SW480 (cell line): ENCODE results near the gene RASSF8.

Experiments used
- DNase-seq: peaks from one replicate; pipeline ENCODE4 v3.0.0-alpha.2; 2016; ENCODE audit warnings: low spot score

Gene RASSF8, protein sequence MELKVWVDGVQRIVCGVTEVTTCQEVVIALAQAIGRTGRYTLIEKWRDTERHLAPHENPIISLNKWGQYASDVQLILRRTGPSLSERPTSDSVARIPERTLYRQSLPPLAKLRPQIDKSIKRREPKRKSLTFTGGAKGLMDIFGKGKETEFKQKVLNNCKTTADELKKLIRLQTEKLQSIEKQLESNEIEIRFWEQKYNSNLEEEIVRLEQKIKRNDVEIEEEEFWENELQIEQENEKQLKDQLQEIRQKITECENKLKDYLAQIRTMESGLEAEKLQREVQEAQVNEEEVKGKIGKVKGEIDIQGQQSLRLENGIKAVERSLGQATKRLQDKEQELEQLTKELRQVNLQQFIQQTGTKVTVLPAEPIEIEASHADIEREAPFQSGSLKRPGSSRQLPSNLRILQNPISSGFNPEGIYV

GRCh38 chr12:25958428-25959070 is at the start of gene RASSF8:
TSS of gene RASSF8 (plus strand) at chr12:25958682. CDS start at chr12:26055344, 96,662 bp downstream.
- peak; percentile 90 for DNase-seq

- DNase-seq: no peak
Observed at GRCh38 chr12:25914551-25914950, 43.9 kb upstream of the RASSF8 start.

GRCh38 chr12:25924491-25925001 is 33.9 kb upstream of the RASSF8 start:
- DNase-seq: no peak

- no peak for DNase-seq
Observed at GRCh38 chr12:25925064-25925463, 33.4 kb upstream of the RASSF8 start.

GRCh38 chr12:25926536-25926935 is 31.9 kb upstream of the RASSF8 start:
- DNase-seq: no peak

DNA sequence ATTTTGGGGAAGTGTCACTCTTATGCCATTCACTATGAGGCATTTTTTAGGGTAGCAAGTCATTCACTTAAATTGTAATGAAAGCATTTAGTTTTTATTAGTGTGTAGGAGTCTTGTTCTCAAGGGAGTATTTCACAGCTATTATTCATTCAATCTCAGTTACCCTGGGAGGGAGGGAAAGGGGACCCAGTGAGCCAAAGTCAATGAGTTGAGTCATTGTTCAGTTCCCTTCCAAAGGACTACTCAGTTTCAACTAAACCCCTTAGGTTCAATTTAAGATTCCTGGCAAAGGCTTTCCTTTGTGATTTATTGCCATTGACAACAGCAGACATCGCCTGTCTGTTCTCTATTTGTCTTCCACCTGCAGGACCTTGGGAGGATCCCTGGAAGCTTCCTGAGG is 29.3 kb upstream of the RASSF8 start:
- DNase-seq: no peak

GRCh38 chr12:25932971-25933370 is 25.5 kb upstream of the RASSF8 start:
- no peak for DNase-seq

- DNase-seq: no peak
Observed at GRCh38 chr12:25934456-25934855, 24.0 kb upstream of the RASSF8 start.

- no peak for DNase-seq
Observed at GRCh38 chr12:25935355-25936144, 22.9 kb upstream of the RASSF8 start.

DNA sequence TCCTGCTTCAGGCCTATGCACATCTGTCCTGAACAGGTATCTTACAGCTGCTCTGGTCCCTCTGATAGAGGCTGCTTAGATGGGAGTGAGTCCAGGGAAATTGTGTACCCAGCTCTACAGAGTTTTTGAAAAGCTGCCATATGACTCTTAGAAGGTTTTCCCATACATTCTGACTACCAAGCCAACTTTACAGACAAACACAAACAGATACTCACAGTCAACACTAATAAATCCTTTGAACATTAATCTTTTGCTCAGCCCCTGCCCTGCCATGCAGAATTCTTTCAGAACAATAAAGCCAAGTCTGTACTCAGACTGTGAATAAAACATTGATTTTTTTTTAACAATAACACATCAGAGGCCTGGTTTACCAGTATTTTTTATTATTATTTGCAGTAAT is 21.4 kb upstream of the RASSF8 start:
- no peak for DNase-seq

GRCh38 chr12:25938581-25938980 is 19.9 kb upstream of the RASSF8 start:
- DNase-seq: no peak

DNA sequence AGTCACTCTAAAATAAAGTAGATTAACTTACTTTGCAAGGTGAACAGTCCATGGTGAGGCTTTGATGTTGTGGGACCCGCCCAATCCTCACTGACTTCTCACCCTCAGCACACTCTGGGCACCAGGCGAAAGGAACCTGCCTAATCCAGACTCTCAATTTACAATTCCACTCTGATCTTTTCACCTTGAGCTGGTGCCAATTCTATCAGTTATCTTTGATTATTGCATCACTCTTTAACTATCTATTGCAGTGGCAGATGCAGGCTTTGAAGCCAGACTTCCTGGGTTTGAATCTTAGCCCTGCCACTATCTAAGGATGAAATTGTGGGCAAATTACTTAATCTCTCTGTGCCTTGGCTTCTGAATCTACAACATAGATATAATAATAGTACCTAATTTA is 18.9 kb upstream of the RASSF8 start:
- no peak for DNase-seq

DNA sequence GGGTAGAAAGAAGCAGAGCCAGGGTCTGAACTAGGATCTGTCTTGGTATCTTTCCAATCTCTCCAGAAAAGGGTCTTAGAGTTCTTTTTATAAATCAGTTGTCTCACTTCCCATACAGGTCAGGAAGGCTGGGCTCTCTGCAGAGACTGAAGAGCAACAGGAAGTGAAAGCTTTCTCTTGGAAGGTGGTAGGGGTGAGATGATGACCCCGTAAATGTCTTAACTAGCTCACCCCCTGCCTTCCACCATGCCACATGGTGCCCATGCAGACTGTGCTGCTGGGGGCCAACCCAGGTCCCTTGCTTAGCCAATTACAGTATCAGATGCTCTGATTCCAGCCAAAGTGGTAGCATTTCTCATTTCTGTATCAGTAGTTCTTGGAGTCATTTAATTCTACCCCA is 17.6 kb upstream of the RASSF8 start:
- DNase-seq: no peak

DNA sequence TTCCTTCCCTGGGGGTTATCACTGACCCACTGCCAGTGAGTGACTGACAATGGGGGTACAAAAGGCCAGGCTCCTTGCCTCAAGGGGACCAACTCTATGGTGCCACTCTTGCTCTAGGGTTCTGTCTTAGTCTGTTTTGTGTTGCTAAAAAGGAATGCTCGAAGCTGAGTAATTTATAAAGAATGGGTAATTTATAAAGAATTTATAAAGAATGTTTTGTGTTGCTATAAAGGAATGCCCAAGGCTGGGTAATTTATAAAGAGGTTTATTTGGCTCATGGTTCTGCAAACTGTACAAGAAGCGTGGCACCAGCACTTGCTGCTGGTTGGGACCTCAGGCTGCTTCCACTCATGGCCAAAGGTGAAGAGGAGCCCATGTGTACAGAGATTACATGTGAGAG is 15.8 kb upstream of the RASSF8 start:
- no peak for DNase-seq

- DNase-seq: no peak
Observed at GRCh38 chr12:25943940-25944339, 14.5 kb upstream of the RASSF8 start.

- no peak for DNase-seq
Observed at GRCh38 chr12:25949343-25949742, 9.1 kb upstream of the RASSF8 start.

GRCh38 chr12:25950329-25951115 is 8.0 kb upstream of the RASSF8 start:
- peak; percentile 73 for DNase-seq

DNA sequence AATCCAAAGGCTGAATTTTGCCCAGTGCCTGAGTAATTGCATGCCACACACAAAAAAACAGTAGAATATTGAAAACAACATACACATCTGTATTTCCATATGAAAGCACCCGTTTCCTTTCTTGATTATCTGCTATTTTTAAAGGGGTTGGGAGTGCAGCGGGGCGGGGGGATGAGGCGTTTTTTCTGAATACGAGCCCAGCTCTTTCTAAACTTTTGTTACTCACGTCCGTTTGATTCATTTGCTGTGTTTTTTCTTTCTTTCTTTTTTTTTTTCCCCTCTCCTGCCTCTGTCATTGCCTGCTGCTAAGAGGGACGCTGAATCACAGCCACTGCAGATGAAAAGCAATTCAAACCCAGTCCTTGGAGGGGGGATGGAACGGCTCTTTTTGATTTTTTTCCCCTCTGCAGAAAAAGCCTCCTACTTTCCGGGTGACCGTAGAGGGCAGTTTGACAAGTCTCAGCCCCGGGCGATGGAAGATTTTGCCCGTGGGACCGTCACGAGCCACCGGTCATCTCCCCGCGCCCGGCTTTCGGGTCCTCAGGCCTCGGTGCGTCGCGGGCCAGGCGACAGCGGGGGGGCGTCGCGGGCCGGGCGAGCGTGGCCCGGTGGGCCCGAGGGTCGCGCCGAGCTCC is 572 bp upstream of the RASSF8 start:
- DNase-seq: peak; percentile 81

DNA sequence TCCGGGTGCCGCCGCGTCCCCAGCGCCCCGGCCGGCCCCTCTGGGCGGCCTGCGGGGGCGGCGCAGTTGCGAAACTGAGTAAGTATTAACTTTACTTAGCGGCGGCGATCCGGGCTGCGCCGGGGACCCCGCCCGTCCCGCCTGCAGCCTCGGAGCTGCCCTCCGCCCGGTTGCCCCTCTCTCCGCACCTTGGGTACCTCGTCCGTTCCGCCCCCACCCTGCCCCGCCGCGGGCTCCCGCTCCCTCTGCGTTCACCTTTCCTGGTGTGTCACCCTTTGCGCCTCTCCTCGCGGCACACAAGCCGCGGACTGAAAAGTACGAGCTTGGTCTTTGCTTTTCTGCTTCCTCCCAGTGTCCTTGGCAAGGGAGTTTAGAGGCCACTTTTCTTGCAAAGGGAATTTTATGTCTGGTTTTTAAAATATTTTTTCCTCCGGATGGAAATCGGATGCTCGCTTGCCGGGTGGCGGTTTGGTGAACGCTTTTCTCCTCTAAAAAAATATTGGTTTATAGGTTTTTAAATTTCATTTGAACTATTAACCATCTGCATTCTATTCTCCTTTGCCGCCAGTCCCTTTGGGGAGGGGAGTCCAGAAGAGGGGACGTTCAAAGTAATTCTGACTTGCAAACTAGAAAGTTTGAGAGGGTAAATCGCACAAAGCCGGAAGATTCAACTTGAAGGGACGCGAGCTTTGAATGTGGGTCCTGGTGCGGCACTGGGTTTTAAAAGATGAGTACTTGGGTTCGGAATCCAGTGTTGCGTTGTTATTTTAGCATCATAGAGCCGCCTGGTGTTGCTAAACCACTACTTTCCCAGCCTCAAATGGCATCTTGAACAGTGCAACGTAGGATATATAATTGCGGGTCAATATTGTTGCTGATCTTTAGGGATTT is 834 bp downstream of the RASSF8 start:
- peak; percentile 84 for DNase-seq

DNA sequence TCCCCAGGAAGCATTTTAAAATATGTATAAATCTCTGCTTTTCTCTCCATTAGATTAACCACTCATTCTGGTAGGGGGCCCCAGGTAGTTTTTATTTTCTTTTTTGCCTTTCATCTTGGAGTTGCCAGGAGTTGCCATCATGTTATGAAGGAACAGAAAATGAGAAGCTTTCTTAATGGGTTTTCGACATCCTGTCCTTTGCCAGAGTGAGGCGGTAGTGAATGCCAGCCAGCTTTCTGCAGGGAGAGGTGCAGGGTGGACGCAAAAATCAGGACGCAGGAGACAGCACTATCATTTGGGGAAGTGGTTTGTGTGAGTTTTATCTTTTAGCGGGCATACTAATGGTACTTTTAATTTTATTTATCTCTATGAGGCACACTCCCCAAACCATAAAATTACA is 1.7 kb downstream of the RASSF8 start:
- peak; percentile 71 for DNase-seq
